ENCODE data around the gene SORCS1.

GRCh38 chr10:106832846-106833245 is 331.7 kb downstream of the SORCS1 start:
- TF ChIP-seq, protein P1, sequence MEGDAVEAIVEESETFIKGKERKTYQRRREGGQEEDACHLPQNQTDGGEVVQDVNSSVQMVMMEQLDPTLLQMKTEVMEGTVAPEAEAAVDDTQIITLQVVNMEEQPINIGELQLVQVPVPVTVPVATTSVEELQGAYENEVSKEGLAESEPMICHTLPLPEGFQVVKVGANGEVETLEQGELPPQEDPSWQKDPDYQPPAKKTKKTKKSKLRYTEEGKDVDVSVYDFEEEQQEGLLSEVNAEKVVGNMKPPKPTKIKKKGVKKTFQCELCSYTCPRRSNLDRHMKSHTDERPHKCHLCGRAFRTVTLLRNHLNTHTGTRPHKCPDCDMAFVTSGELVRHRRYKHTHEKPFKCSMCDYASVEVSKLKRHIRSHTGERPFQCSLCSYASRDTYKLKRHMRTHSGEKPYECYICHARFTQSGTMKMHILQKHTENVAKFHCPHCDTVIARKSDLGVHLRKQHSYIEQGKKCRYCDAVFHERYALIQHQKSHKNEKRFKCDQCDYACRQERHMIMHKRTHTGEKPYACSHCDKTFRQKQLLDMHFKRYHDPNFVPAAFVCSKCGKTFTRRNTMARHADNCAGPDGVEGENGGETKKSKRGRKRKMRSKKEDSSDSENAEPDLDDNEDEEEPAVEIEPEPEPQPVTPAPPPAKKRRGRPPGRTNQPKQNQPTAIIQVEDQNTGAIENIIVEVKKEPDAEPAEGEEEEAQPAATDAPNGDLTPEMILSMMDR (IDR thresholded peaks at IDR 0.05; ENCODE audit: low read length): no peak
- TF ChIP-seq EZH2phosphoT487 (IDR thresholded peaks at IDR 0.05; ENCODE audit: low read length): no peak
